ENCODE results near the gene RIN3.

The RIN3 gene, protein sequence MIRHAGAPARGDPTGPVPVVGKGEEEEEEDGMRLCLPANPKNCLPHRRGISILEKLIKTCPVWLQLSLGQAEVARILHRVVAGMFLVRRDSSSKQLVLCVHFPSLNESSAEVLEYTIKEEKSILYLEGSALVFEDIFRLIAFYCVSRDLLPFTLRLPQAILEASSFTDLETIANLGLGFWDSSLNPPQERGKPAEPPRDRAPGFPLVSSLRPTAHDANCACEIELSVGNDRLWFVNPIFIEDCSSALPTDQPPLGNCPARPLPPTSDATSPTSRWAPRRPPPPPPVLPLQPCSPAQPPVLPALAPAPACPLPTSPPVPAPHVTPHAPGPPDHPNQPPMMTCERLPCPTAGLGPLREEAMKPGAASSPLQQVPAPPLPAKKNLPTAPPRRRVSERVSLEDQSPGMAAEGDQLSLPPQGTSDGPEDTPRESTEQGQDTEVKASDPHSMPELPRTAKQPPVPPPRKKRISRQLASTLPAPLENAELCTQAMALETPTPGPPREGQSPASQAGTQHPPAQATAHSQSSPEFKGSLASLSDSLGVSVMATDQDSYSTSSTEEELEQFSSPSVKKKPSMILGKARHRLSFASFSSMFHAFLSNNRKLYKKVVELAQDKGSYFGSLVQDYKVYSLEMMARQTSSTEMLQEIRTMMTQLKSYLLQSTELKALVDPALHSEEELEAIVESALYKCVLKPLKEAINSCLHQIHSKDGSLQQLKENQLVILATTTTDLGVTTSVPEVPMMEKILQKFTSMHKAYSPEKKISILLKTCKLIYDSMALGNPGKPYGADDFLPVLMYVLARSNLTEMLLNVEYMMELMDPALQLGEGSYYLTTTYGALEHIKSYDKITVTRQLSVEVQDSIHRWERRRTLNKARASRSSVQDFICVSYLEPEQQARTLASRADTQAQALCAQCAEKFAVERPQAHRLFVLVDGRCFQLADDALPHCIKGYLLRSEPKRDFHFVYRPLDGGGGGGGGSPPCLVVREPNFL

GRCh38 chr14:92513204-92513965 lies at the start of gene RIN3:
Gene RIN3 (plus strand): TSS chr14:92513781. CDS start chr14:92513933, 152 bp downstream.
- peak; percentile 62 for DNase-seq

- no peak for DNase-seq
Measured at GRCh38 chr14:92464156-92464555, 49.4 kb upstream of the RIN3 start.

GRCh38 chr14:92464716-92465115 lies 48.9 kb upstream of the RIN3 start:
- DNase-seq, result no peak

GRCh38 chr14:92465353-92466055 lies 48.1 kb upstream of the RIN3 start:
- DNase-seq, result no peak

- no peak for DNase-seq
Measured at GRCh38 chr14:92466059-92466458, 47.5 kb upstream of the RIN3 start.

DNA sequence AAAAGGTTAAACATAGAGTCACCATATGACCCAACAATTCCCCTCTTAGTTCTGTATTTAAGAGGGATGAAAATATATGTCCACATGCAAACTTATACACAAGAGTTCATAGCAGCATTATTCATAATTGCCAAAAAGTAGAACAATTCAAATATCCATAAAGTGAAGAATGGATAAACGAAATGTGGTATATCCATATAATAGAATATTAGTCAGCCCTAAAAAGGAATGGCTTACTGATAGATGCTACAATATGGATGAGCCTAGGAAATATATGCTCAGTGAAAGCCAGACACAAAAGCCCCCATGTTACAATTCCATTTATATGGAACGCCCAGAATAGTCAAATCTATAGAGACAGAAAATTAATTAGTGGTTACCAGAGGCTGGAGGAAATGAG lies 44.1 kb upstream of the RIN3 start:
- no peak for DNase-seq

DNA sequence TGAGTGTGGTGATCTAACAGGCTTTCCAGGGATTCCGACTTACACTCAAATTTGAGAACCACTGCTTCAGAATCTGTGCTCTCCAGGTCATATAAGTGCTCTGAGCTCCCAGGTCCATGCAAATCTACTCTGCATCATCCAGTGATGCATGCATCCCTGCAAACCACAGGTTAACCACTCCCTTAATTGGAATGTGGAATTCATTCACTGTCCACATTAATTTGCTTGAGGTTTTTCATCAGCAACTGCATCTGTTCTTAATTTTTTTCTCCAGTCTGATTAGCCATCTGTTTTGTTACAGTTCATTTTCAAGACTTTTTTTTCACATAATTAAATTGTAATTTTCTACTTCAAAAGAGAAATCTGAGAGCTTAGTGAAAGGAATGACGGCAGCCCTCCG lies 43.4 kb upstream of the RIN3 start:
- DNase-seq, result no peak

- DNase-seq, result no peak
Measured at GRCh38 chr14:92470811-92471210, 42.8 kb upstream of the RIN3 start.

- DNase-seq, result no peak
Measured at GRCh38 chr14:92471919-92472318, 41.7 kb upstream of the RIN3 start.

DNA sequence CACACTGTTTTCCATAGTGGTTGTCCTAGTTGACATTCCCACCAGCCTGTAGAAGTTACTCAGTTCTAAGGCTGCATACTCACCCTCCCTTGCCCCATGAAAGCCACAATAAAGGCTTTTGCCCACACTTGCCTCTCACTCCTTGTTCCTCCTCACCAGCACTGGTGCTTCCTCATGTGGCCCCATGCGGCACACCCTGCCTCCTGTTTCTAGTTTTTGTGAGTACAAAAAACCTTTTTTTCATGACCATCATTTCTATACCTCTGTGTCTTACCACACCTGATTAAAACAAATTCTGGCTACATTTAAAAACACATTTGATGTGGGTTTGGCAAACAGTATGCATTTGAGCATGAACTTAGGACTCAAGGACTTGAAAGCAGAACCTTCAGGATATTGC lies 40.7 kb upstream of the RIN3 start:
- DNase-seq, result no peak

GRCh38 chr14:92473261-92473968 lies 40.2 kb upstream of the RIN3 start:
- DNase-seq, result no peak

DNA sequence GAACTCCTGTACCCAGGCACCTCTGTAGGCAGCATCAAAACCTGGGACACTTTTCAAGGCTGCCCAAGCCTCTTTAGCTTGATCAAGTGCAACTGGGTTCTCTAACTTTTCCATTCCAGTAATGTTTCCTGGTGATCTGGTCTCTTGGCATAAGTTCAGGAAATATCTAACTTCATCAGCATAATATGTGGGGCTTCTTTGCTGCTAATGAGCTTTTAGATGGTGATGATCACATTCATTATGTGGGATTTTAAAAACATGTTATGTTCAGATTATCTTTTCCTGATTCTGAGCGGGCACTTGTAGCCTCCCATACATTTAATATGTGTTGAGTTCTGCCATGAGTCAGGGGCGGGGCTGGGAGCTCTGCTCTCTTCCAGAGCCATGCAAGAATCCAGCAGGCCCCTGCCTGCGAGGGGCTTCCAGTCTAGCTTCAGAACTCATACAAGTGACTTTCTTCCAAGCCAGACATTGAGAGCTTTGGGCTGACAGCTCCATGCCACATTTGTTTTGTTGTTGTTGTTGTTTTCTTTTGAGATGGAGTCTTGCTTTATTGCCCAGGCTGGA lies 39.5 kb upstream of the RIN3 start:
- DNase-seq, result no peak

DNA sequence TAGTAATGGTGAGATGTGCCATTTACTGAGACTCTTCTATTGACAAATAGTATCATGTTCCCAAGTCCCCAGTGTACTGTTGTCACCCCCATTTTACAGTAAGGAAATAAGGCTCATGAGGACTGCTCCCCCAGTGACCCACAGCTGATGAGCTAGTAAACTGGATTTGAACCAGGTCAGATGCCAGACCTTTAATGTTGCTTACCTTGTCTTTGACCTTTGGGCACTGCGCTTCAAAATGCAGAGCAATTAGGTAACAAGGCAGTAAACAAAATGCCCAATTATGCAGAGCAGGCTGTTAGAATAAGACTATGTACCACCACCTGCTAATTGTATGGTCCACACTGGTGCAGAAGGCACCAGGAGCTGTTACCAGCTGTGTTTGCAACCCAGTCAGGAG lies 38.5 kb upstream of the RIN3 start:
- no peak for DNase-seq

- no peak for DNase-seq
Measured at GRCh38 chr14:92475451-92476187, 38.0 kb upstream of the RIN3 start.

GRCh38 chr14:92480856-92481255 lies 32.7 kb upstream of the RIN3 start:
- DNase-seq, result no peak

DNA sequence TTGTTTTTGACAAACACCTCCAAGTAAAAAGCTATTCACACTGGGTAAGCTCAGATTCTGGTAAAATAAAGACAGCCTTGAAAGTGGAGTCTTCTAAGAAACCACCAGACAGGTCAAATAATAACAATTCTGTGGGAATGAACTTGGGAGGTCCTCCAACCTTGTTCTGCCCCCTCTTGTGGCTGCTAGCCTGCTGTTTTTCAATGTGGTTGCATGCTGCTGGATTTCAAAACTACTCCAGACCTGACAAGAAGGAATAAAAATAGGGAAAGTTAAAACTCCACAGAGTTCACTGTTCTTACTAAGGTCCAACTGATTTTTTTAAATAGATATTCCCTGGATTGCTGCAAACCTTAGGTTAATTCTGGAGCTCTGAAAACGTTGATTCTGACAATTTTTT lies 32.2 kb upstream of the RIN3 start:
- DNase-seq, result peak; percentile 35

DNA sequence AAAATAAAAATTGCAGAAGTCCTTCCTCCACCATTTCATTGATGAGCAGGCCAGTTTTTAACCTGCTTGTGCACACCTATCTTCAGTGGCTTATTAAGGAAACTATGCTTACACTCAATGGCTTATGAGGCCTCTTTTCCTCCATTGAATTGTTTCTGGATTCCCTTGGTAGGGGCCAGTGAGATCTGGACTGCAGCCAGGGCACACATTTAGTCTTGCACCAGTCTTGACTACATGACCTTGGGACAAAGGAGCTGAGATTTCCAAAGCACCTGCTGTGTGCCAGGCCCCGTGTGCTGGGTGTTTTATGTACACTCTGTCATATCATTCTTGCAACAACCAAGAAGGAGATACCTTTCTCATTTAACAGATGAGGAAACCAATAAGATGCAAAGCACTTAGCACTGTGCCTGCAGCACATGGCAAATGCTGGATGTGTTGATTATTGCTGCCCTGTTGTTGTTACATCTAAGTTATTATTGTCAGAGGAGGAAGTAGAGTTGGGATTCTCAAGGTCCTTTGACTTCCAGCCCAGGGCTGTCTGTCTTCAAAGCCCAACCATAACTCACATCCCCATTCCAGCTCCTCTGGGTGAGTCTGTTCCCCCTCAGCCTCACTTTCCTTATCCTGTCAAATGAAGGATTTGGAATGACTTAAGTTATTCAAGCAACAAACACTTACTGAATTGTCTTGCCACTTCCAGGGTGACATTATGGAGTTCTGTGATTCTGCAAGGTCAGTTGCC lies 31.6 kb upstream of the RIN3 start:
- no peak for DNase-seq

GRCh38 chr14:92482621-92483319 lies 30.8 kb upstream of the RIN3 start:
- DNase-seq, result no peak

GRCh38 chr14:92484132-92484823 lies 29.3 kb upstream of the RIN3 start:
- no peak for DNase-seq

All from eye (tissue), 1 donor.